ENCODE results near the gene PCDHB7.
"Not testable (repeated sequence)": the region's sequence is repeated elsewhere in the genome, so short reads cannot be mapped to it uniquely, and the experiment has no call there.

Gene PCDHB7

GRCh38 chr5:141172381-141173204, at the start of gene PCDHB7:
Gene PCDHB7 (plus strand): TSS chr5:141172644. CDS start chr5:141172836, 192 bp downstream.
- no peak for DNase-seq (ENCODE audit: low read depth)

- DNase-seq (ENCODE audit: low read depth): not testable (repeated sequence)
Measured at GRCh38 chr5:141123396-141124135, 48.9 kb upstream of the PCDHB7 start.

- DNase-seq (ENCODE audit: low read depth): no peak
Measured at GRCh38 chr5:141127305-141127704, 45.1 kb upstream of the PCDHB7 start.

GRCh38 chr5:141135030-141135717, 37.3 kb upstream of the PCDHB7 start, which contains the start of gene PCDHB5:
Gene PCDHB5 (plus strand): TSS chr5:141135206. CDS start chr5:141135435, 229 bp downstream.
- no peak for DNase-seq (ENCODE audit: low read depth)

GRCh38 chr5:141135718-141136266, 36.7 kb upstream of the PCDHB7 start:
- no peak for DNase-seq (ENCODE audit: low read depth)

- DNase-seq (ENCODE audit: low read depth): not testable (repeated sequence)
Measured at GRCh38 chr5:141137346-141137745, 35.1 kb upstream of the PCDHB7 start.

- DNase-seq (ENCODE audit: low read depth): no peak
Measured at GRCh38 chr5:141149812-141150211, 22.6 kb upstream of the PCDHB7 start, which contains the start of gene PCDHB6. Gene PCDHB6 (plus strand): TSS chr5:141150057. CDS start chr5:141150258, 201 bp downstream.

GRCh38 chr5:141150224-141150992, 22.0 kb upstream of the PCDHB7 start:
- no peak for DNase-seq (ENCODE audit: low read depth)

GRCh38 chr5:141150993-141151325, 21.5 kb upstream of the PCDHB7 start:
- DNase-seq (ENCODE audit: low read depth): no peak

- not testable (repeated sequence) for DNase-seq (ENCODE audit: low read depth)
Measured at GRCh38 chr5:141151632-141152031, 20.8 kb upstream of the PCDHB7 start.

GRCh38 chr5:141152096-141152495, 20.3 kb upstream of the PCDHB7 start:
- DNase-seq (ENCODE audit: low read depth): not testable (repeated sequence)

- DNase-seq (ENCODE audit: low read depth): no peak
Measured at GRCh38 chr5:141155540-141156374, 16.7 kb upstream of the PCDHB7 start.

GRCh38 chr5:141157356-141157755, 15.1 kb upstream of the PCDHB7 start:
- DNase-seq (ENCODE audit: low read depth): not testable (repeated sequence)

GRCh38 chr5:141157901-141158300, 14.5 kb upstream of the PCDHB7 start:
- DNase-seq (ENCODE audit: low read depth): not testable (repeated sequence)

GRCh38 chr5:141174291-141175104, 2.1 kb downstream of the PCDHB7 start:
- DNase-seq (ENCODE audit: low read depth): not testable (repeated sequence)

GRCh38 chr5:141175933-141176332, 3.5 kb downstream of the PCDHB7 start:
- no peak for DNase-seq (ENCODE audit: low read depth)

- DNase-seq (ENCODE audit: low read depth): not testable (repeated sequence)
Measured at GRCh38 chr5:141177577-141178191, 5.2 kb downstream of the PCDHB7 start, which contains the start of gene PCDHB8. Gene PCDHB8 (plus strand): TSS chr5:141177790. CDS start chr5:141178035, 245 bp downstream.

GRCh38 chr5:141179371-141179770, 6.9 kb downstream of the PCDHB7 start:
- not testable (repeated sequence) for DNase-seq (ENCODE audit: low read depth)

- DNase-seq (ENCODE audit: low read depth): not testable (repeated sequence)
Measured at GRCh38 chr5:141179876-141180275, 7.4 kb downstream of the PCDHB7 start.

Data from stimulated activated CD8-positive, alpha-beta memory T cell treated with anti-CD3 and anti-CD28 coated beads, Interleukin-15, amount 100 ng/mL, for 1 hour (primary cell).